ENCODE data around the gene ZBED5. TPM values are rescaled to one million over a fixed set of nuclear protein-coding genes. Genes with fewer than 3 reads are reported as not detected.
A peak's percentile ranks its signal among the peaks of the same experiment; 100 is the strongest.

Gene ZBED5
- total RNA-seq, 1 donor from 2014 or later: 45.5 TPM

DNA sequence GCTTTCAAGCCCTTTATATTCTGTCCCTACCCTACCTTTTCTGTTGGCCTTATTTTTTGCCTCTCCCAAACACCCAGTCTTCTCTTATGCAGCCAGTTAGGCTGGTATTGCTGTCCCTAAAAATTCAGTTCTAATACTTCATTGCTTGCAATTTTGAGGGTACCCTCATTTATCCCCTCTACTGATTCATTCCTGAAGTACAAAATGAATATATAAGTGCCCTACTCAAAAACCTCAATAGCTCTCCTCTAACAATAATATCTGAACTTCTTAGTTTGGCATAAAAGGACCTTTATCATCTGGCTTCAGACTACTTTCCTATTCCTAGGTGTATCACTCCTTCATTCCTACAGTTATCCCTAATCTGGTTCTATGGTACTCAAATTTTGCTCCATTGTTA lies 43.9 kb downstream of the ZBED5 start:
- DNase-seq (no peak), ATAC-seq (no peak)
- TF ChIP-seq, protein P1, sequence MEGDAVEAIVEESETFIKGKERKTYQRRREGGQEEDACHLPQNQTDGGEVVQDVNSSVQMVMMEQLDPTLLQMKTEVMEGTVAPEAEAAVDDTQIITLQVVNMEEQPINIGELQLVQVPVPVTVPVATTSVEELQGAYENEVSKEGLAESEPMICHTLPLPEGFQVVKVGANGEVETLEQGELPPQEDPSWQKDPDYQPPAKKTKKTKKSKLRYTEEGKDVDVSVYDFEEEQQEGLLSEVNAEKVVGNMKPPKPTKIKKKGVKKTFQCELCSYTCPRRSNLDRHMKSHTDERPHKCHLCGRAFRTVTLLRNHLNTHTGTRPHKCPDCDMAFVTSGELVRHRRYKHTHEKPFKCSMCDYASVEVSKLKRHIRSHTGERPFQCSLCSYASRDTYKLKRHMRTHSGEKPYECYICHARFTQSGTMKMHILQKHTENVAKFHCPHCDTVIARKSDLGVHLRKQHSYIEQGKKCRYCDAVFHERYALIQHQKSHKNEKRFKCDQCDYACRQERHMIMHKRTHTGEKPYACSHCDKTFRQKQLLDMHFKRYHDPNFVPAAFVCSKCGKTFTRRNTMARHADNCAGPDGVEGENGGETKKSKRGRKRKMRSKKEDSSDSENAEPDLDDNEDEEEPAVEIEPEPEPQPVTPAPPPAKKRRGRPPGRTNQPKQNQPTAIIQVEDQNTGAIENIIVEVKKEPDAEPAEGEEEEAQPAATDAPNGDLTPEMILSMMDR (IDR thresholded peaks at IDR 0.05): no peak
- no peaks in the 10 kb centered on the region for H3K36me3 ChIP-seq
- no peak overlapping the region for H3K4me3 ChIP-seq
- intact Hi-C loops (cut with DNase I): no loop called here
- H3K27ac ChIP-seq: no peak overlapping the region
- H3K9me3 ChIP-seq: no peaks in the 10 kb centered on the region
- H3K27me3 ChIP-seq (ENCODE audit: low read depth): no peaks in the 10 kb centered on the region
- no peaks in the 10 kb centered on the region for H3K4me1 ChIP-seq

- Histone ChIP-seq H3K9me3 (no peaks in the 10 kb centered on the region), H3K27ac (peak overlapping the region; percentile 100), H3K27me3 (ENCODE audit: low read depth) (no peaks in the 10 kb centered on the region), H3K36me3 (peaks cover 31% of the 10 kb centered on the region), H3K4me1 (peaks cover 27% of the 10 kb centered on the region), H3K4me3 (peak overlapping the region; percentile 96)
- DNase-seq: no peak
- intact Hi-C loops (cut with DNase I): loop anchor here (10.0 kb wide), 1 partner anchor 45 kb away; the partner anchor contains the start of gene ZBED5
- TF ChIP-seq, protein P1 (IDR thresholded peaks at IDR 0.05): no peak
- peak; percentile 38 to 43 for ATAC-seq
Observed at GRCh38 chr11:10809373-10810160, 48.3 kb downstream of the ZBED5 start.

GRCh38 chr11:10808553-10809372 lies 49.1 kb downstream of the ZBED5 start, which contains the start of gene EIF4G2:
Gene EIF4G2, minus strand, starts transcription at chr11:10808926.
- H3K36me3 ChIP-seq: peaks cover 39% of the 10 kb centered on the region
- intact Hi-C loops (cut with DNase I): loop anchor here (10.0 kb wide), 1 partner anchor 46 kb away; the partner anchor contains the start of gene ZBED5
- peaks cover 35% of the 10 kb centered on the region for H3K4me1 ChIP-seq
- H3K27me3 ChIP-seq (ENCODE audit: low read depth): no peaks in the 10 kb centered on the region
- TF ChIP-seq, protein P1 (IDR thresholded peaks at IDR 0.05): peak; percentile 7
- peak within 1 kb of the TSS; percentile 100 for H3K27ac ChIP-seq
- no peaks in the 10 kb centered on the region for H3K9me3 ChIP-seq
- peak; percentile 99 for DNase-seq
- peak; percentile 98 to 99 for ATAC-seq
- peak within 1 kb of the TSS; percentile 96 for H3K4me3 ChIP-seq

DNA sequence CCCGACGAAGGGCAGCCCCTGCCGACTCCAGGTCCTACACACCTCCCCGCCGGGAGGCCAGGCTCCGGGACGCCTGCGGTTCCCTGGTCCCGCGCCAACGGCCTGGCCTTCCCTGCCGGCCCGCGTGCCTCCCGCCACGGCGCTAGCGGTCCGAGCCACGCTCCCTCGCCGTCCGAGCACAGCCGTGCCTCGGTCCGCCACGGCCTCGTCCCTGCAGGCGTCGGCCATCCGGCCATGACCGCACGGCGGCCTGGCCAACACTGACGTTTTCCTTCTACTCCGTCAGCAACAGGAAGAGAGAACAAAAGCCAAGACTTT lies 49.7 kb downstream of the ZBED5 start:
- H3K27me3 ChIP-seq (ENCODE audit: low read depth): no peaks in the 10 kb centered on the region
- peaks cover 41% of the 10 kb centered on the region for H3K4me1 ChIP-seq
- peaks cover 45% of the 10 kb centered on the region for H3K36me3 ChIP-seq
- DNase-seq: no peak
- ATAC-seq: peak; percentile 5 to 28
- H3K4me3 ChIP-seq: peak overlapping the region; percentile 96
- TF ChIP-seq, protein P1 (IDR thresholded peaks at IDR 0.05): no peak
- peak overlapping the region; percentile 100 for H3K27ac ChIP-seq
- intact Hi-C loops (cut with DNase I): loop anchor here (10.0 kb wide), 1 partner anchor 47 kb away; the partner anchor contains the start of gene ZBED5
- no peaks in the 10 kb centered on the region for H3K9me3 ChIP-seq

GRCh38 chr11:10807493-10808234 lies 50.2 kb downstream of the ZBED5 start:
- Histone ChIP-seq H3K27me3 (ENCODE audit: low read depth) (no peaks in the 10 kb centered on the region), H3K27ac (peak overlapping the region; percentile 100), H3K4me1 (peaks cover 45% of the 10 kb centered on the region), H3K4me3 (peak overlapping the region; percentile 96), H3K9me3 (no peaks in the 10 kb centered on the region), H3K36me3 (peaks cover 50% of the 10 kb centered on the region)
- ATAC-seq: peak; percentile 39 to 49
- intact Hi-C loops (cut with DNase I): loop anchor here (10.0 kb wide), 1 partner anchor 47 kb away; the partner anchor contains the start of gene ZBED5
- TF ChIP-seq, protein P1 (IDR thresholded peaks at IDR 0.05): no peak
- DNase-seq: peak; percentile 79
